GM19043 (cell line): ENCODE data around the gene SERPINA1.

Experiments used
- ATAC-seq: cut with Tn5 transposase; IDR thresholded peaks from one replicate; pipeline ENCODE4 v1.9.1; 2021; ENCODE audit warnings: low read depth; ENCODE audit not compliant: unreplicated experiment

The SERPINA1 gene

DNA sequence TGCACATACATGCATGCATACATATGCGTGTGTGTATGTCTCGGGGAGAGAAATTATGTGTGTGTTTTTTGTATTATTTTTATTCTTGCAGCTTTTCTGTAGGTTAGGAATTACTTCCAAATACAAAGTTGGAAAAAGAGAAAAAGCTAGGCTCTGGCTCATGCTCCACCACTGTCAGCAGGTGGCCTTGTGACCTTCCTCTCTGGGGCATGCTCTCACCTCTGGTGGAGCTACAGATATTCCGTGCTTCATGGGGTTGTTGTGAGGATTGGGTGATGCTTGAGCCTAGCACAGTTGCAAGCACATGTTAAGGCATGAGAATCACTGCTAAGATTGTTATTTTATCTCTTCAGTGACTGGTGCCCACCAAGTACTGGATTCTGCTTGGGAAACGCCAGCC is 58.5 kb downstream of the SERPINA1 start:
- no peak for ATAC-seq

DNA sequence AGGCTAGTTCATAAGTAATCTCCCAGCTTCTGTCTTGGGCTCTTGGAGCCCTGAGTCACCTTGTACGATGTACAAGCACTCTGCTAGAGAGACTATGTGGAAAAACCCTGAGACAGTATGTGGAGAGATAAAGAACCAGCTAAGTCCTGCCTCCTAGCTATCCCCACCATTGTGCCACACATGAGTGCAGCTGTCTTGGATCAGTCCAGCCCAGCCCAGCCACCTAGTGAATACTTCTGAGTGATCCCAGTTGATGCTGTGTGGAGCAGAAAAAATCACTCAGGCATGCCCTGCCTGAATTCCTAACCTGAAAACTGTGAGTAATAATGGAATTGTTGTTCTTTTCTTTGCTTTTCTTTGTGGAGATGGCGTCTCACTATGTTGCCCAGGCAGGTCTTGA is 60.2 kb downstream of the SERPINA1 start:
- no peak for ATAC-seq
